ENCODE measurements around the gene EML1.

Gene EML1

DNA sequence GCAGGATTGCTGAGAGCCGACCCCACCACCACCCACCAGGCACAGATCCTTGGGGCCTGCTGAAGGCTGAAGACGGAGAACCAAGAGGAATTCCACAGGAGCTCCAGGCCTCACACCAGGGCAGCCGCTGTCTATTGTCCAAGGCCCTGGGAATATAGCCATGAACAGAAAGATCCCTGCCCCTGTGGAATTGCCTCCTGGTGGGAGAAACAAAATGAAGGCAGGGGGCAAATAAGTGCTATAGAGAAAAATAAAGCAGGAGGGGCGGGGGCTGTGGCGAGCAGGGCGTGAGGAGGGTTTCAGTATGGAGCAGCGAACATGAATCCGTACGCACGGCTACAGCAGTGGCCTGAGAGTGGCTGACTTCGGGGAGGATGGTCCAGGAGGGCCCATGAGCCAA is 96.1 kb downstream of the EML1 start:
- Histone ChIP-seq H3K27ac (ENCODE audit: insufficient read depth, low read length, poor library complexity, severe bottlenecking) (no peak overlapping the region), H3K4me1 (ENCODE audit: control insufficient read depth, insufficient read depth, low read length, poor library complexity, severe bottlenecking) (no peaks in the 10 kb centered on the region), H3K4me3 (ENCODE audit: insufficient read depth, low read depth, low read length, poor library complexity, severe bottlenecking) (no peak overlapping the region), H3K9me3 (ENCODE audit: control insufficient read depth, low read length) (no peaks in the 10 kb centered on the region), H3K36me3 (ENCODE audit: control insufficient read depth, insufficient read depth, low read length) (no peaks in the 10 kb centered on the region), H3K27me3 (replicated peaks; ENCODE audit: control insufficient read depth, insufficient read depth, low read length, poor library complexity, severe bottlenecking) (no peaks in the 10 kb centered on the region)
- DNase-seq, result no peak

DNA sequence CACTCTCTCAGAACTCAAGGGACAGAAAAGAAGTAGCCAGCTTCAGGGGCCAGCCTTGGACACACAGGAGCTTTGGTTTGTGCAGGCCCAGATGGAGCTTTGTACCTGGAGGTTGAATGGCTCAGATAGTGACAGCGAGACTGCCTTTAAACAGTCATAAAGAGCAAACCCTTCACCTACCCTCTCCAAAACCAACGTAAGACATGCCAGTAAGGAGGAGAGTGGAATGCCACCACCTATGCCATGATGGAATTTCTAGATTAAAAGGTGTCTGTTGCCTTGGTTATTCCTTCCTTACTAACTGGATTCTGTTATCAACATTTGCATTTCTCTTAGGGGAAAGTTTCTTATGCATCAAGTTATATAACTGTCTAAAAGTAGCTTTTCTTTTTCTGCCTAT is 98.1 kb downstream of the EML1 start:
- no peak overlapping the region for H3K4me3 ChIP-seq (ENCODE audit: insufficient read depth, low read depth, low read length, poor library complexity, severe bottlenecking)
- H3K4me1 ChIP-seq (ENCODE audit: control insufficient read depth, insufficient read depth, low read length, poor library complexity, severe bottlenecking), result no peaks in the 10 kb centered on the region
- no peak overlapping the region for H3K27ac ChIP-seq (ENCODE audit: insufficient read depth, low read length, poor library complexity, severe bottlenecking)
- DNase-seq, result no peak
- H3K9me3 ChIP-seq (ENCODE audit: control insufficient read depth, low read length), result no peaks in the 10 kb centered on the region
- H3K27me3 ChIP-seq (replicated peaks; ENCODE audit: control insufficient read depth, insufficient read depth, low read length, poor library complexity, severe bottlenecking), result no peaks in the 10 kb centered on the region
- H3K36me3 ChIP-seq (ENCODE audit: control insufficient read depth, insufficient read depth, low read length), result no peaks in the 10 kb centered on the region

DNA sequence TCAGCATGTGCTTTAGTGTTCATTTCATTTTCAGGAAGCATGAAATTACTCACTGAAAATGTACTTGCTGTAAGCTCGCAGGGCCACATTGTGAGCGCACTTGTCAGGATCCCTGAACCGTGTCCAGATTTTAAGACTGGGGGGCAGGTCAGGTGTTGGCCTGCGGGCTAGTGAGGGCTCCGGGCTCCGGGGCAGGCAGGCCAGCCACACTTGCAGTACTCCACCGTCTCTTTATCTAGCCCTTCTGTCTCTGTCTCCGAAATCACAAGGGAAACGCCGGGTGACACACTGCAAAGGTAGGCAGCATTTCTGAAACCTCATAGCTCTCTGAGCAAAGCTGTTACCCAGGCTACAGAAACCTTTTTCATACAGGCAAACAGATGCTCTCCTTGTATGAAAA is 98.7 kb downstream of the EML1 start:
- H3K27ac ChIP-seq (ENCODE audit: insufficient read depth, low read length, poor library complexity, severe bottlenecking), result no peak overlapping the region
- no peaks in the 10 kb centered on the region for H3K9me3 ChIP-seq (ENCODE audit: control insufficient read depth, low read length)
- no peaks in the 10 kb centered on the region for H3K36me3 ChIP-seq (ENCODE audit: control insufficient read depth, insufficient read depth, low read length)
- no peaks in the 10 kb centered on the region for H3K4me1 ChIP-seq (ENCODE audit: control insufficient read depth, insufficient read depth, low read length, poor library complexity, severe bottlenecking)
- DNase-seq, result no peak
- no peak overlapping the region for H3K4me3 ChIP-seq (ENCODE audit: insufficient read depth, low read depth, low read length, poor library complexity, severe bottlenecking)
- no peaks in the 10 kb centered on the region for H3K27me3 ChIP-seq (replicated peaks; ENCODE audit: control insufficient read depth, insufficient read depth, low read length, poor library complexity, severe bottlenecking)

DNA sequence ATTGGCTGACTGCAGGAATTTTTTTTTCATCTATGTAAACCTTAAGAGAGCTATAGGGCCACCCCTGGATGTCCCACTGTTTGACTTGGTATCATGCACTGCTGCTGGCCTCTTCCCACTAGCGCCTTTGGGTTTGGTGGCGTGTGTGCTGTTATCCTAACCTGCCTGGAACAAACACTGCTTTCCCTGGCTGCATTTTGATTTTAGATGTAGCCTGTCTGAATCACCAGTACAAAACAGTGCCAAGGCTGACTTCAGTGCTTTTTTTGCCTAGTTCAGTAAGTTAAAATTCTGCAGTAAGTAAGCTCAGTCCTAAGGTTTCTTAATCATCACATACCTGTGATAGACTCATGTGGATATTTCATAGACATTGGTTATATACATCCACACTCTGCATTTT is 99.2 kb downstream of the EML1 start:
- no peak for DNase-seq
- Histone ChIP-seq H3K27ac (ENCODE audit: insufficient read depth, low read length, poor library complexity, severe bottlenecking) (no peak overlapping the region), H3K4me1 (ENCODE audit: control insufficient read depth, insufficient read depth, low read length, poor library complexity, severe bottlenecking) (no peaks in the 10 kb centered on the region), H3K27me3 (replicated peaks; ENCODE audit: control insufficient read depth, insufficient read depth, low read length, poor library complexity, severe bottlenecking) (no peaks in the 10 kb centered on the region), H3K36me3 (ENCODE audit: control insufficient read depth, insufficient read depth, low read length) (no peaks in the 10 kb centered on the region), H3K9me3 (ENCODE audit: control insufficient read depth, low read length) (no peaks in the 10 kb centered on the region), H3K4me3 (ENCODE audit: insufficient read depth, low read depth, low read length, poor library complexity, severe bottlenecking) (no peak overlapping the region)

DNA sequence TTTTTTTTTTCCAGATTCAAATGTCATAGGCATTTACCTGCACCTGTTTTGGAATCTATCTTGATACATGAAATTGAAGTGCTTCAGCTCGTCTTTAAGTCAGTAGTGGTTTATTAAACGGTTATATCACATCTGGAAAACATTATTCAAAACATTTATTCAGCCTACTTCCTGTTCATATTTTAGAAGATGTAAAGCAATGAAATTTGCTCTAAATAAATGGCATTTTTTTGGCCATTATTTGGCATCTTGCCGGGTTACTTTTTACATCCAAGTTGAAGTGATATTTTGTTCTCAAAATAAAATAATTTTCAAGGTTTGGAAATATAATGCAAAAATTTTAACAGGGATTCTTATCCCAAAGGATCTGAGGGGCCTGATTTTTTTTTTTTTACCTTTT is 103.1 kb downstream of the EML1 start:
- H3K27ac ChIP-seq (ENCODE audit: insufficient read depth, low read length, poor library complexity, severe bottlenecking), result no peak overlapping the region
- H3K36me3 ChIP-seq (ENCODE audit: control insufficient read depth, insufficient read depth, low read length), result no peaks in the 10 kb centered on the region
- no peaks in the 10 kb centered on the region for H3K9me3 ChIP-seq (ENCODE audit: control insufficient read depth, low read length)
- H3K4me3 ChIP-seq (ENCODE audit: insufficient read depth, low read depth, low read length, poor library complexity, severe bottlenecking), result no peak overlapping the region
- H3K27me3 ChIP-seq (replicated peaks; ENCODE audit: control insufficient read depth, insufficient read depth, low read length, poor library complexity, severe bottlenecking), result no peaks in the 10 kb centered on the region
- no peak for DNase-seq
- H3K4me1 ChIP-seq (ENCODE audit: control insufficient read depth, insufficient read depth, low read length, poor library complexity, severe bottlenecking), result no peaks in the 10 kb centered on the region

DNA sequence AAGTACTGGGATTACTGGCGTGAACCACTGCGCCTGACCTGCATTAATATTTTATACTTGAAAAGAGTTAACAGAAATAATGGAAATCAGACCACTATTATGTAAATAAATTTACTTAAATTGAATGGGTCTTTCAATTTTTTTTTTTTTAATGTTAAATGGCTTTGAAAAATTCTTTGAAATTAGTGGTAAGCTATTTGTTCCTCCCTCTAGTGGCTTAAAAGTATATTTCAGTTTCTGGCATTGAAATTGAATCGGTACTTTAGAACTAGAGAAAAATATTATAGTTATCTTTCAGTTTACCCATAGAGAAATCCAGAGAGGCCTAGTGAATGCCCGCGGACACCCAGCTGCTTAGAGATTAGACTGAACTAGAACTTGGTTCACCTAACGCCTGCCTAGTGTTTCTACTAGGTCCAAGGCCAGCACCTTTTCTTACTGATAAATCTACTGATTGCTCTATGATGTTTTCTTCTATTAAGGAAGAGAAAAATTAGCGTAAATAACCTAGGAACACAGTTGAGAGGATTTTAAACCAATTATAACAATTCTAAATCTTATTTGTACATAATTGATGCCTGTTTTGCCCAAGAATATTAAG is 106.5 kb downstream of the EML1 start:
- H3K27ac ChIP-seq (ENCODE audit: insufficient read depth, low read length, poor library complexity, severe bottlenecking), result no peak overlapping the region
- no peak for DNase-seq
- no peaks in the 10 kb centered on the region for H3K36me3 ChIP-seq (ENCODE audit: control insufficient read depth, insufficient read depth, low read length)

DNA sequence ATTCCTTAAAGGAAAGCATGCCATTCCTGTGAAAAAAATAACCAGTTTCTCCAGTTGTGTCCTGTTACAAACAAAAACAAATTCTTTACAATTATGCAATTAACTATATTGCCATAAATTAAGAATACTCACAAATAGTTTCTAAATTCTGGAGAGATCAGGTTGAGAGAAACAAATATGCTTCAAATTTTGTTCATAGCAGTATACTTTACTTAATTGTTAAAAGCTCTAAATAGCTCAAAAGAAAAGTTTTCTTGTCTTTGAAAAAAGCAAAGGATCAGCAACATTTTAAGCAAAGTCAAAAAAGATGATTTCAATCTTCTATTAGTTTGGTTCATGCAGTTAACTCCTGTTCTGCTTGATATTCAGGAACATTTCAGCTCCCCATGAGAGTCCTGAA is 109.7 kb downstream of the EML1 start:
- Histone ChIP-seq H3K4me1 (ENCODE audit: control insufficient read depth, insufficient read depth, low read length, poor library complexity, severe bottlenecking) (no peaks in the 10 kb centered on the region), H3K27me3 (replicated peaks; ENCODE audit: control insufficient read depth, insufficient read depth, low read length, poor library complexity, severe bottlenecking) (no peaks in the 10 kb centered on the region), H3K36me3 (ENCODE audit: control insufficient read depth, insufficient read depth, low read length) (no peaks in the 10 kb centered on the region), H3K4me3 (ENCODE audit: insufficient read depth, low read depth, low read length, poor library complexity, severe bottlenecking) (no peak overlapping the region), H3K9me3 (ENCODE audit: control insufficient read depth, low read length) (peaks cover 5% of the 10 kb centered on the region), H3K27ac (ENCODE audit: insufficient read depth, low read length, poor library complexity, severe bottlenecking) (no peak overlapping the region)
- DNase-seq, result no peak

More for the DNA sequence above, 106.5 kb downstream of the EML1 start:
- Histone ChIP-seq H3K9me3 (ENCODE audit: control insufficient read depth, low read length) (peaks cover 5% of the 10 kb centered on the region), H3K4me3 (ENCODE audit: insufficient read depth, low read depth, low read length, poor library complexity, severe bottlenecking) (no peak overlapping the region), H3K4me1 (ENCODE audit: control insufficient read depth, insufficient read depth, low read length, poor library complexity, severe bottlenecking) (no peaks in the 10 kb centered on the region), H3K27me3 (replicated peaks; ENCODE audit: control insufficient read depth, insufficient read depth, low read length, poor library complexity, severe bottlenecking) (no peaks in the 10 kb centered on the region)

DNA sequence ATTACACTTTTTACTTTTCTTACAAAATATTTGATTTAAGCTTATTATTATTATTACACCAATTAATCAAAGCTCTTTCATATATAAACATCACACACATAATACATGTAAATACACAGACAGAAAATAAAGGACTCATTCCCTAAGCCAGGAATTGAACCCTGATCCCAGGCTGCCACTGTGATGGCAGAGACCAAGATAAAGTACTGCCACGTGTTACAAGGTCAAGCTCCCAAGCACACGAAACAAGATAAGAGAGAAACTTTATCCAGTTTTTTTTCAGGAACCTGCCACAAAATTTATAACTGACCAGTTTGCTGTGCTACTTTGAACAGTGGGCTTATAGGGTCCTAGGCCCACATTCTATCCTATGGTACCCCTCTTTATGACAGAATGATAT is 111.3 kb downstream of the EML1 start:
- no peaks in the 10 kb centered on the region for H3K27me3 ChIP-seq (replicated peaks; ENCODE audit: control insufficient read depth, insufficient read depth, low read length, poor library complexity, severe bottlenecking)
- H3K9me3 ChIP-seq (ENCODE audit: control insufficient read depth, low read length), result peaks cover 5% of the 10 kb centered on the region
- H3K4me1 ChIP-seq (ENCODE audit: control insufficient read depth, insufficient read depth, low read length, poor library complexity, severe bottlenecking), result no peaks in the 10 kb centered on the region
- H3K27ac ChIP-seq (ENCODE audit: insufficient read depth, low read length, poor library complexity, severe bottlenecking), result no peak overlapping the region
- no peaks in the 10 kb centered on the region for H3K36me3 ChIP-seq (ENCODE audit: control insufficient read depth, insufficient read depth, low read length)
- no peak for DNase-seq
- no peak overlapping the region for H3K4me3 ChIP-seq (ENCODE audit: insufficient read depth, low read depth, low read length, poor library complexity, severe bottlenecking)

DNA sequence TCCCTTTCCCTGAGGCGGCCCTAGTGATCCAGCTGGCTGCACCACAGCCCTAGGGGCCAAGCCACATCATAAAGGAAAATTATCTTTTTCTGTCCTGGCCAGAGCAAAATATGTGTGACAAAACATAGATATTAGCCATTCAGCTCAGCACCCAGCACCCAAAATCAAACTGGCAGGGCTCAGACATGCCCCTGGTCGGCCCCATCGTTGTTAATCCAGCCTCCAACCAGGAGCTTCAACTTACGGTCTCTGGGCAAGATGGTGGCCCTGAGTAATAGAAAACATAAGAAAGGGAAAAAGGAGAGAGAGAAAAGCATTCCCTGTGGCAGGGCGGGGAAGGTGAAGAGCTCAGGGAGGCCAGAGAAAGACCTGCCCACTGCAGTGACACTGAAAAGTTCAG is 111.9 kb downstream of the EML1 start:
- no peaks in the 10 kb centered on the region for H3K36me3 ChIP-seq (ENCODE audit: control insufficient read depth, insufficient read depth, low read length)
- no peak for DNase-seq
- H3K4me1 ChIP-seq (ENCODE audit: control insufficient read depth, insufficient read depth, low read length, poor library complexity, severe bottlenecking), result no peaks in the 10 kb centered on the region
- H3K9me3 ChIP-seq (ENCODE audit: control insufficient read depth, low read length), result peaks cover 5% of the 10 kb centered on the region
- H3K27ac ChIP-seq (ENCODE audit: insufficient read depth, low read length, poor library complexity, severe bottlenecking), result no peak overlapping the region
- H3K4me3 ChIP-seq (ENCODE audit: insufficient read depth, low read depth, low read length, poor library complexity, severe bottlenecking), result no peak overlapping the region
- H3K27me3 ChIP-seq (replicated peaks; ENCODE audit: control insufficient read depth, insufficient read depth, low read length, poor library complexity, severe bottlenecking), result no peaks in the 10 kb centered on the region

DNA sequence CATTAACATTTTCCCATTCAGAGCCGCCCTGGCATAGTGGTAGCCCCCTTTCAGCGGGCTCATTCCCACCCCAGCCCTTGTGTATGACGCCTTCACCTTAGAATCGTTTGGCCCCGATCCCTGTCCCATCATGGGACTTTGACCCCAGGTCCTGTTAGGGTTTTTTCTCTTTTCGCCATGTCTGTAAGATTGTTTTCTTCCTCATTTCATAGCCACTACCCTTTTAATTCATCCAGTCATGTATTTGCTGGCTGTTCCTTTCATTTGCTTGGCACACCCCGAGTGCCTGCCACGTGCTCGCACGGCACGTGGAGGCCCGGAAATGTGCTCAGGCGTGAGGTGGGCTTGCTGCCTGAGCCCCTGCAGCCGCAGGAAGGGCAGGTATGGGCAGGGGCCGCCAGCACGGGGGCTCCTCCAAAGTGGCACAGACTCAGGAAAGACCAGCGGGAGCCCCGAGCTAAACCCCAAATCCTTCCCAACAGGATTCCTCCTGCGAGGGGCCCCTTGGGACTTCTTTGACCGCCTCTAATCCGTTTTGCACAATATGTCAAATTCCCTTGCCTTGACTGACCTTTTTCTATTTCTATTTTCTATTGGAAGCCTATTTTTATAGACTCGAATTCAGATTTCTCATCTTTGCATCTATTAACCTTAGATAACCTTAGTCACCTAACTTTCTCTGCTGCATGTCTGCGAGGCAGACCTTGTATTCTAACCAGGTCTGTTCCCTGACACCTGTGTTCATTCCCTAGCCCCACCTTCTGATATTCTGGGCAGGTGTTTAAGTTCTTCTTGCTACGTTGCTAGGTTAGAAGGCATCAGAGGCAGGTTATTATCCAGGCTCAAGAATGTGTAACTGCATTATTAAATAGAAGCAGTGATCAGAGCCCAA is 114.8 kb downstream of the EML1 start:
- Histone ChIP-seq H3K4me1 (ENCODE audit: control insufficient read depth, insufficient read depth, low read length, poor library complexity, severe bottlenecking) (no peaks in the 10 kb centered on the region), H3K4me3 (ENCODE audit: insufficient read depth, low read depth, low read length, poor library complexity, severe bottlenecking) (no peak overlapping the region), H3K27me3 (replicated peaks; ENCODE audit: control insufficient read depth, insufficient read depth, low read length, poor library complexity, severe bottlenecking) (no peaks in the 10 kb centered on the region), H3K36me3 (ENCODE audit: control insufficient read depth, insufficient read depth, low read length) (no peaks in the 10 kb centered on the region), H3K27ac (ENCODE audit: insufficient read depth, low read length, poor library complexity, severe bottlenecking) (no peak overlapping the region), H3K9me3 (ENCODE audit: control insufficient read depth, low read length) (peaks cover 4% of the 10 kb centered on the region)
- no peak for DNase-seq
